Effector memory CD8-positive, alpha-beta T cell (primary cell): ENCODE measurements around the gene POLR2M.
A peak's percentile ranks its signal among the peaks of the same experiment; 100 is the strongest.

Source experiments
- ATAC-seq: fragments of 150-1000 bp; cut with Tn5 transposase; replicated peaks from 2 replicates; pipeline ENCODE4 v1.10.0; 2021; ENCODE audit warnings: mild to moderate bottlenecking, moderate library complexity
- DNase-seq, 3 experiments: peaks; one replicate each; pipeline ENCODE4 v3.0.0; 2021
- H3K27ac Mint-ChIP-seq, 2 donors: one replicate each; pipeline ENCODE4 v1.8.0; 2022; ENCODE audit warnings: mild to moderate bottlenecking in 2 of 2, mixed read lengths in 2 of 2, moderate library complexity in 2 of 2
- H3K27me3 Mint-ChIP-seq, 2 donors: one replicate each; pipeline ENCODE4 v1.8.0; 2022; ENCODE audit warnings: mixed read lengths in 2 of 2
- H3K36me3 Mint-ChIP-seq: one replicate; pipeline ENCODE4 v1.8.0; 2022; ENCODE audit warnings: mild to moderate bottlenecking, moderate library complexity, mixed read lengths; ENCODE audit not compliant: insufficient read depth
- H3K4me1 Mint-ChIP-seq, 2 donors: one replicate each; pipeline ENCODE4 v1.8.0; 2022; ENCODE audit warnings: low read depth in 2 of 2, mixed read lengths in 2 of 2
- H3K4me3 Mint-ChIP-seq, 2 donors: one replicate each; pipeline ENCODE4 v1.8.0; 2022; ENCODE audit warnings: mild to moderate bottlenecking in 2 of 2, mixed read lengths in 2 of 2, moderate library complexity in 2 of 2
- H3K9me3 Mint-ChIP-seq, 2 donors: one replicate each; pipeline ENCODE4 v1.8.0; 2022; ENCODE audit warnings: mixed read lengths in 2 of 2

POLR2M gene

GRCh38 chr15:57703387-57703786, 3.1 kb upstream of the POLR2M start:
- peaks cover 28 to 30% of the 10 kb centered on the region in 2 donors for H3K27me3 Mint-ChIP-seq
- H3K4me1 Mint-ChIP-seq: peaks cover 14 to 21% of the 10 kb centered on the region in 2 donors
- no peaks in the 10 kb centered on the region for H3K9me3 Mint-ChIP-seq
- DNase-seq (no peak), ATAC-seq (no peak)
- H3K4me3 Mint-ChIP-seq: no peak overlapping the region
- no peak overlapping the region for H3K27ac Mint-ChIP-seq
- H3K36me3 Mint-ChIP-seq: peaks cover 13% of the 10 kb centered on the region

- H3K27me3 Mint-ChIP-seq: peaks cover 20 to 21% of the 10 kb centered on the region in 2 donors
- H3K4me3 Mint-ChIP-seq: no peak overlapping the region
- ATAC-seq: no peak
These were observed 2.1 kb upstream of the POLR2M start for GRCh38 chr15:57704441-57704840.

GRCh38 chr15:57705746-57706404, 639 bp upstream of the POLR2M start:
- Mint-ChIP-seq H3K27ac (peak overlapping the region; percentile 52 to 98), H3K4me1 (peaks cover 19 to 36% of the 10 kb centered on the region in 2 donors), H3K9me3 (no peaks in the 10 kb centered on the region), H3K4me3 (peak overlapping the region; percentile 73 to 90), H3K27me3 (peaks cover 5 to 6% of the 10 kb centered on the region in 2 donors), H3K36me3 (peaks cover 19% of the 10 kb centered on the region)
- no peak for DNase-seq
- no peak for ATAC-seq

More at GRCh38 chr15:57704441-57704840, 2.1 kb upstream of the POLR2M start:
- H3K4me1 Mint-ChIP-seq: peaks cover 17 to 29% of the 10 kb centered on the region in 2 donors
- peaks cover 13% of the 10 kb centered on the region for H3K36me3 Mint-ChIP-seq
- no peaks in the 10 kb centered on the region for H3K9me3 Mint-ChIP-seq
- no peak for DNase-seq
- peak overlapping the region; percentile 52 to 79 for H3K27ac Mint-ChIP-seq

- H3K36me3 Mint-ChIP-seq: peaks cover 40% of the 10 kb centered on the region
- ATAC-seq (no peak), DNase-seq (no peak)
- peaks cover 30 to 51% of the 10 kb centered on the region in 2 donors for H3K4me1 Mint-ChIP-seq
- H3K9me3 Mint-ChIP-seq: no peaks in the 10 kb centered on the region
- H3K27ac Mint-ChIP-seq: peak overlapping the region; percentile 52 to 98
- H3K27me3 Mint-ChIP-seq: no peaks in the 10 kb centered on the region
- H3K4me3 Mint-ChIP-seq: peak overlapping the region; percentile 73 to 90
These were observed 1.5 kb downstream of the POLR2M start for GRCh38 chr15:57708047-57708446.

GRCh38 chr15:57718309-57718708, 11.8 kb downstream of the POLR2M start:
- DNase-seq (no peak), ATAC-seq (no peak)
- H3K36me3 Mint-ChIP-seq: peaks cover 60% of the 10 kb centered on the region
- no peaks in the 10 kb centered on the region for H3K27me3 Mint-ChIP-seq
- peak overlapping the region in 1 of 2 donors; percentile 23 for H3K27ac Mint-ChIP-seq
- H3K4me1 Mint-ChIP-seq: peaks cover 6 to 21% of the 10 kb centered on the region in 2 donors
- H3K4me3 Mint-ChIP-seq: no peak overlapping the region
- no peaks in the 10 kb centered on the region for H3K9me3 Mint-ChIP-seq

GRCh38 chr15:57720867-57721266, 14.4 kb downstream of the POLR2M start:
- DNase-seq (no peak), ATAC-seq (no peak)
- Mint-ChIP-seq H3K9me3 (no peaks in the 10 kb centered on the region), H3K36me3 (peaks cover 38% of the 10 kb centered on the region), H3K27ac (no peak overlapping the region), H3K27me3 (no peaks in the 10 kb centered on the region), H3K4me3 (no peak overlapping the region), H3K4me1 (peaks cover 0 to 11% of the 10 kb centered on the region in 2 donors)

GRCh38 chr15:57726411-57726810, 19.9 kb downstream of the POLR2M start:
- Mint-ChIP-seq H3K4me1 (no peaks in the 10 kb centered on the region), H3K36me3 (peaks cover under 1% of the 10 kb centered on the region), H3K27ac (no peak overlapping the region), H3K4me3 (no peak overlapping the region), H3K9me3 (no peaks in the 10 kb centered on the region), H3K27me3 (no peaks in the 10 kb centered on the region)
- ATAC-seq (no peak), DNase-seq (no peak)

- Mint-ChIP-seq H3K27ac (no peak overlapping the region), H3K4me3 (no peak overlapping the region), H3K9me3 (no peaks in the 10 kb centered on the region), H3K36me3 (peaks cover 7% of the 10 kb centered on the region), H3K27me3 (no peaks in the 10 kb centered on the region), H3K4me1 (no peaks in the 10 kb centered on the region)
- ATAC-seq (no peak), DNase-seq (no peak)
These were observed 20.5 kb downstream of the POLR2M start for GRCh38 chr15:57727031-57727430.

GRCh38 chr15:57728436-57728835, 21.9 kb downstream of the POLR2M start:
- DNase-seq: no peak
- H3K27ac Mint-ChIP-seq: peak overlapping the region in 1 of 2 donors; percentile 48
- no peaks in the 10 kb centered on the region for H3K4me1 Mint-ChIP-seq
- H3K36me3 Mint-ChIP-seq: peaks cover 7% of the 10 kb centered on the region
- no peaks in the 10 kb centered on the region for H3K9me3 Mint-ChIP-seq
- ATAC-seq: no peak
- no peaks in the 10 kb centered on the region for H3K27me3 Mint-ChIP-seq
- no peak overlapping the region for H3K4me3 Mint-ChIP-seq

GRCh38 chr15:57730876-57731275, 24.4 kb downstream of the POLR2M start:
- Mint-ChIP-seq H3K36me3 (peaks cover 7% of the 10 kb centered on the region), H3K9me3 (no peaks in the 10 kb centered on the region), H3K4me1 (no peaks in the 10 kb centered on the region), H3K4me3 (no peak overlapping the region), H3K27ac (no peak overlapping the region), H3K27me3 (no peaks in the 10 kb centered on the region)
- DNase-seq (no peak), ATAC-seq (no peak)

GRCh38 chr15:57731530-57732103, 25.1 kb downstream of the POLR2M start:
- no peak for DNase-seq
- H3K27me3 Mint-ChIP-seq: no peaks in the 10 kb centered on the region
- no peak overlapping the region for H3K4me3 Mint-ChIP-seq
- peak overlapping the region in 1 of 2 donors; percentile 23 for H3K27ac Mint-ChIP-seq
- no peak for ATAC-seq
- no peaks in the 10 kb centered on the region for H3K9me3 Mint-ChIP-seq
- peaks cover 7% of the 10 kb centered on the region for H3K36me3 Mint-ChIP-seq
- no peaks in the 10 kb centered on the region for H3K4me1 Mint-ChIP-seq

GRCh38 chr15:57732526-57733331, 26.2 kb downstream of the POLR2M start:
- Mint-ChIP-seq H3K27ac (no peak overlapping the region), H3K36me3 (peaks cover 7% of the 10 kb centered on the region), H3K4me3 (no peak overlapping the region), H3K27me3 (no peaks in the 10 kb centered on the region), H3K9me3 (no peaks in the 10 kb centered on the region), H3K4me1 (no peaks in the 10 kb centered on the region)
- peak; percentile 21 to 40 (median 38) for DNase-seq
- ATAC-seq: peak; percentile 42

- no peak overlapping the region for H3K27ac Mint-ChIP-seq
These were observed 28.3 kb downstream of the POLR2M start for GRCh38 chr15:57734860-57735259.

More at GRCh38 chr15:57734860-57735259, 28.3 kb downstream of the POLR2M start:
- no peak for DNase-seq
- H3K9me3 Mint-ChIP-seq: no peaks in the 10 kb centered on the region
- peaks cover 7% of the 10 kb centered on the region for H3K36me3 Mint-ChIP-seq
- no peaks in the 10 kb centered on the region for H3K4me1 Mint-ChIP-seq
- ATAC-seq: no peak
- H3K27me3 Mint-ChIP-seq: no peaks in the 10 kb centered on the region
- no peak overlapping the region for H3K4me3 Mint-ChIP-seq
